Adipocyte (in vitro differentiated cells): ENCODE results near the gene RAP2A.
A peak's percentile ranks its signal among the peaks of the same experiment; 100 is the strongest.

Experiments
- DNase-seq: peaks from one replicate; pipeline ENCODE4 v3.0.0-alpha.2; 2015; ENCODE audit warnings: low read depth
- H3K27me3 ChIP-seq: replicated peaks from 2 replicates; pipeline ENCODE4 v1.7.0; 2013; ENCODE audit warnings: mild to moderate bottlenecking, low read length, moderate library complexity; ENCODE audit not compliant: control insufficient read depth, insufficient read depth
- H3K36me3 ChIP-seq: 2 replicates; pipeline ENCODE4 v1.7.0; 2013; ENCODE audit warnings: low read length, mild to moderate bottlenecking, moderate library complexity; ENCODE audit not compliant: control insufficient read depth, insufficient read depth, severe bottlenecking
- H3K4me1 ChIP-seq: 2 replicates; pipeline ENCODE4 v1.7.0; 2013; ENCODE audit warnings: mild to moderate bottlenecking, low read length, moderate library complexity; ENCODE audit not compliant: control insufficient read depth, insufficient read depth
- H3K4me3 ChIP-seq: 2 replicates; pipeline ENCODE4 v1.7.0; 2013; ENCODE audit warnings: mild to moderate bottlenecking, low read length, moderate library complexity
- H3K9ac ChIP-seq: 2 replicates; pipeline ENCODE4 v1.7.0; 2013; ENCODE audit warnings: mild to moderate bottlenecking, low read length, moderate library complexity
- H3K9me3 ChIP-seq: 2 replicates; pipeline ENCODE4 v1.7.0; 2013; ENCODE audit warnings: mild to moderate bottlenecking, low read length, moderate library complexity; ENCODE audit not compliant: control insufficient read depth

Gene RAP2A

GRCh38 chr13:97499181-97499580 lies 65.2 kb downstream of the RAP2A start:
- Histone ChIP-seq H3K36me3 (no peaks in the 10 kb centered on the region), H3K4me1 (peaks cover 26% of the 10 kb centered on the region), H3K27me3 (no peaks in the 10 kb centered on the region), H3K9ac (no peak overlapping the region), H3K9me3 (no peaks in the 10 kb centered on the region), H3K4me3 (no peak overlapping the region)
- no peak for DNase-seq

- H3K4me1 ChIP-seq: peaks cover 22% of the 10 kb centered on the region
- H3K36me3 ChIP-seq: no peaks in the 10 kb centered on the region
- no peak overlapping the region for H3K4me3 ChIP-seq
- H3K9me3 ChIP-seq: no peaks in the 10 kb centered on the region
- no peaks in the 10 kb centered on the region for H3K27me3 ChIP-seq
- DNase-seq: peak; percentile 31
- H3K9ac ChIP-seq: no peak overlapping the region
Measured at GRCh38 chr13:97502181-97502580, 68.2 kb downstream of the RAP2A start.

- Histone ChIP-seq H3K9ac (no peak overlapping the region), H3K9me3 (no peaks in the 10 kb centered on the region), H3K4me1 (peaks cover 22% of the 10 kb centered on the region), H3K4me3 (peak overlapping the region; percentile 4), H3K27me3 (no peaks in the 10 kb centered on the region), H3K36me3 (no peaks in the 10 kb centered on the region)
- DNase-seq: peak; percentile 4
Measured at GRCh38 chr13:97502706-97503105, 68.7 kb downstream of the RAP2A start.

- DNase-seq: no peak
- no peak overlapping the region for H3K9ac ChIP-seq
- no peaks in the 10 kb centered on the region for H3K9me3 ChIP-seq
- H3K4me1 ChIP-seq: peaks cover 22% of the 10 kb centered on the region
- no peak overlapping the region for H3K4me3 ChIP-seq
- H3K36me3 ChIP-seq: no peaks in the 10 kb centered on the region
- H3K27me3 ChIP-seq: no peaks in the 10 kb centered on the region
Measured at GRCh38 chr13:97505017-97505416, 71.0 kb downstream of the RAP2A start.

GRCh38 chr13:97506511-97506910 lies 72.5 kb downstream of the RAP2A start:
- no peaks in the 10 kb centered on the region for H3K9me3 ChIP-seq
- peak; percentile 27 for DNase-seq
- H3K4me1 ChIP-seq: peaks cover 22% of the 10 kb centered on the region
- H3K36me3 ChIP-seq: no peaks in the 10 kb centered on the region
- no peak overlapping the region for H3K9ac ChIP-seq
- H3K27me3 ChIP-seq: no peaks in the 10 kb centered on the region
- no peak overlapping the region for H3K4me3 ChIP-seq

GRCh38 chr13:97512732-97513131 lies 78.8 kb downstream of the RAP2A start:
- Histone ChIP-seq H3K9me3 (no peaks in the 10 kb centered on the region), H3K9ac (no peak overlapping the region), H3K36me3 (no peaks in the 10 kb centered on the region), H3K4me3 (no peak overlapping the region), H3K4me1 (no peaks in the 10 kb centered on the region), H3K27me3 (no peaks in the 10 kb centered on the region)
- no peak for DNase-seq

- Histone ChIP-seq H3K9ac (no peak overlapping the region), H3K4me3 (no peak overlapping the region), H3K4me1 (no peaks in the 10 kb centered on the region), H3K9me3 (no peaks in the 10 kb centered on the region), H3K36me3 (no peaks in the 10 kb centered on the region), H3K27me3 (no peaks in the 10 kb centered on the region)
- DNase-seq: no peak
Measured at GRCh38 chr13:97515643-97516042, 81.7 kb downstream of the RAP2A start.

- no peaks in the 10 kb centered on the region for H3K36me3 ChIP-seq
- H3K4me3 ChIP-seq: no peak overlapping the region
- H3K27me3 ChIP-seq: no peaks in the 10 kb centered on the region
- H3K9me3 ChIP-seq: no peaks in the 10 kb centered on the region
- no peak overlapping the region for H3K9ac ChIP-seq
- DNase-seq: no peak
- H3K4me1 ChIP-seq: no peaks in the 10 kb centered on the region
Measured at GRCh38 chr13:97517967-97518366, 84.0 kb downstream of the RAP2A start.
